ENCODE results near the gene LUZP1. TPM values are rescaled to one million over a fixed set of nuclear protein-coding genes. Genes with fewer than 3 reads are reported as not detected.

LUZP1 gene
- total RNA-seq, 1 donor from 2014 or later = 5.3 TPM

GRCh38 chr1:23120383-23120782 lies 48.3 kb downstream of the LUZP1 start:
- DNase-seq (ENCODE audit: low spot score in 2 of 2) (no peak), FAIRE-seq (no peak)

- FAIRE-seq (no peak), DNase-seq (ENCODE audit: low spot score in 2 of 2) (no peak)
Measured at GRCh38 chr1:23118957-23119792, 49.5 kb downstream of the LUZP1 start.

GRCh38 chr1:23118407-23118806 lies 50.2 kb downstream of the LUZP1 start:
- FAIRE-seq (no peak), DNase-seq (ENCODE audit: low spot score in 2 of 2) (no peak)

DNA sequence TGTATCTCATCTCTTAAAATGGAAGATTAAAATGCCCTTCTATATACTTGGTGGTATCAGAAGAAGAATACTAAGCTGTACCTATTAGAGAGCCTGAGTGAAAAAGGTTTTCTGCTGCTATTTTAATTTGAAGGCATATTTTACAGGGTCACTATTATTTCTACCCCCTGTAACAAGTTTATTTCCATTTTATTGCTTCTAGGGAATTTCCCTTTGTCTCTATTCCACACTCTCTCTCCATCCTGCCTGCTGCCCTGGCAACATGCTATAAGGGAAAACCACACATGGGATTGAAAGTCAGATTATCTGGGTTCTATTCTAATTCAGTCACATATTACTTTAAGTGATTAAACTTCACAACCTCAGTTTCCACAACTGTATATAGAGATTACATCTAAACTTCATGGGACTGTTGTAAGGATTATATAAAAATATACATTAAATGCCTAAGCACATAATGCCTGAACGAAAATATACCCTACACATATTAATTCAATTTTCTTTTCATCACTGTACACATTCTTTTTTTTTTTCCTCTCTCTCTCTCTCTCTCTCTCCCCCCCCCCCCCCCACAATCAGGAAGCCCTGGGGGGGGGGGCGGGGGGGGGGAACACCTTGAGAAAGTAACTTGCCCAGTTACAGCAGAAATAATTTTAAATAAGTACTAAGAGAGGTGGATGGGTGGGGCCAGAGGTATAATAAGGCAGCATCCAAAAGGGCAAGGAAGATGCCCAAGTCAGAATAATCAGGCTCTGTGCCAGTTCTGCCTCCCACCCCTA lies 51.5 kb downstream of the LUZP1 start:
- no peak for DNase-seq (ENCODE audit: low spot score in 2 of 2)
- FAIRE-seq = no peak

- no peak for FAIRE-seq
- DNase-seq (ENCODE audit: low spot score in 2 of 2) = no peak
Measured at GRCh38 chr1:23116216-23116836, 52.3 kb downstream of the LUZP1 start.

- DNase-seq (ENCODE audit: low spot score in 2 of 2) (no peak), FAIRE-seq (no peak)
Measured at GRCh38 chr1:23114424-23115079, 54.1 kb downstream of the LUZP1 start.

GRCh38 chr1:23111600-23112535 lies 56.8 kb downstream of the LUZP1 start:
- no peak for FAIRE-seq
- DNase-seq (ENCODE audit: low spot score in 2 of 2) = no peak

GRCh38 chr1:23110391-23110790 lies 58.3 kb downstream of the LUZP1 start:
- DNase-seq (ENCODE audit: low spot score in 2 of 2) = no peak
- FAIRE-seq = no peak

GRCh38 chr1:23108918-23109533 lies 59.6 kb downstream of the LUZP1 start:
- DNase-seq (ENCODE audit: low spot score in 2 of 2) (no peak), FAIRE-seq (no peak)

- DNase-seq (ENCODE audit: low spot score in 2 of 2) (no peak), FAIRE-seq (no peak)
Measured at GRCh38 chr1:23103001-23103889, 65.4 kb downstream of the LUZP1 start.

DNA sequence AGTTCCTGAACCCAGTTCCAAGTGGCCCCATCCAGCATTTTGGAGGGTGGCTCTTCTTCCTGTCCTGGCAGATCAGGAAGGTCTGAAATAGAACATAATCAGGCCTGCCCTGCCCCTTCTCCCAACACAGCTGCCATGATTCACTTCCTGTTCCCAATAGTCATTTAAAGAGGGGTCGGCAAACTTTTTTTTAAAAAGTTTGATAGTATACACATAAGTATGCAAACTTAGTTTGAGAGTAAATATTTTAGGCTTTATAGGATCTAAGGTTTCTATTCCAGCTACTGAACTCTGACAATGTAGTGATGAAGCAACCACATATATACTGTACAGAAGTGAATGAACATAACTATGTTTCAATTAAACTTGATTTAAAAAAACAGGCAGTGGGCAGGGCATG lies 66.4 kb downstream of the LUZP1 start:
- DNase-seq (ENCODE audit: low spot score in 2 of 2) = no peak
- no peak for FAIRE-seq

GRCh38 chr1:23101887-23102286 lies 66.8 kb downstream of the LUZP1 start:
- DNase-seq (ENCODE audit: low spot score in 2 of 2) (no peak), FAIRE-seq (no peak)

DNA sequence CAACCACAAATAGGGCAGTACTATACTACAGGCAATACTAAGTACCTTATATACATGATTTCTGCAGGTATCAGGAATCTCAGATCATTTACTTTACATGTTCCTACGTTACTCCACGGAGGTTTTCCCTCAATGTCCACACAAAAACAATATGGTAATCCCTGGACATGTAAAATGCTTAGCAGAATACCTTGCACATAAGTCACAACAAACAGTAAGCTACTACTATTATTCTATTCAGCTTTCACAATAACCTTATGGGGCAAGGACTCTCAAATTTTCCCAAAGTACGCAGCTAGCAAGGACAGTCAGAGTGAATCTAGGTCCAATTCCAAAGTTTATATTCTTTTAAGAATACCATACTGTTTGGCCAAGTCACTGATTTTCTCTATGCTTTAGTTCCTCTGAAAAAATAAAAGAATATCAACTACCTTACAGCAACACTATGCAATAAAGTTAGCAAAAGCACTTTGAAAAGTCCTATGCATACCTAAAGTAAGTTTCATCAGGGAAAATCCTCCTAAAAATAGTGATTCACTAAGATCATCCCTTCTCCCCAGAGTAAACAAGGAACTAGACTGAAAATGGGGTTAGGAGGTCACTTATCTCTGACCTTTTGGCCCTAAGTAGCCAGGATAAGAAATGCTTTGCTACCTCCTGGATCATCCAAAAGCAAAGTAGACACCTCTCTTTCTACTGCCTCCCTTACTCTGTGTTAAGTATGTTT lies 67.4 kb downstream of the LUZP1 start:
- FAIRE-seq (no peak), DNase-seq (ENCODE audit: low spot score in 2 of 2) (no peak)

DNA sequence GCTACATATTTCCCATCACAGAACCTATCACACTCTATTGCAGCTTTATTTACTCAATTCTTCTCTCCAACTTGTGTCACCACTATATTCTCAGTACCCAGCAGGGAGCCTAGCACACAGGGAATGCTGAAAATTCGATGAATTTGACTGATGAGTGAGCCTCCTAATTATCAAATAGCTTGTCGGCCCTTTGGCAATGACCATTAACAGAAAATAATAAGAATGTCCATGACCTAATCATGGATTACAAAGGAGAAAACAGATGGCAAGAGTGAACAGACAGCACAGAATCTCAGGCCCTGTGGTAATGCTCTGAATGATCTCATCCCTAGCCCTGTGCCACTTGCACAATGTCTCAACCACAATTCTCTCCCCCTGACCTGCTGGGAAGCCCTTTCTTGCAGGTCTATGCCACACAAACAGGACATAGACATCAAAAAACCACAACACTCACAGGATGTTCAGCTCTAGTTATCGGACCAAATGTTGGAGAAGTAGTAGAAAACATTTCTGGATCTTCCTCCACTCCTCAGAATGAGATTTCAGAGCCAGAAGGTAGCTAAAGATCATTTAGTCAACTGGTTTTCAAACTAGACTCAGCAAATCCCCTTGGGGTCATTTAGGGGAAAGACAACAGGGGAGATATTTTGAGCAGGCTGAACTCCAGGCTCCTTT lies 68.4 kb downstream of the LUZP1 start:
- no peak for DNase-seq (ENCODE audit: low spot score in 2 of 2)

DNA sequence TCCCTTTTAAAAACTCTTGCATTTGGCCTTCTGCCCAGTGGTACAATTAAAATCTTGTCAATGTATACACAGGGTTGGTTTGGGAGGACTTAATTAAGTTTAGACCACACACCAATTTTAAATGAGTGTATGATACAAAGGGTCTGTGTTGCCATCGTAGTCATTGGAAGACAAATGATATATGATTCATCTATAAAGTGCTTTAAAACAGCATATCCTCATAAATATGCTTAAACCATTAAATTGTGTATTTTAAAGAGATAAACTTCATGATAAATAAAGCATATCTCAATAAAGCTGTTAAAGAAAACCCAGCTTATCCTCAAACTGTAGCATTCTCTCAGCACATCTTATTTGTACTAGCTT lies 69.5 kb downstream of the LUZP1 start:
- no peak for DNase-seq (ENCODE audit: low spot score in 2 of 2)
- no peak for FAIRE-seq

More for the DNA sequence above, 68.4 kb downstream of the LUZP1 start:
- no peak for FAIRE-seq

DNA sequence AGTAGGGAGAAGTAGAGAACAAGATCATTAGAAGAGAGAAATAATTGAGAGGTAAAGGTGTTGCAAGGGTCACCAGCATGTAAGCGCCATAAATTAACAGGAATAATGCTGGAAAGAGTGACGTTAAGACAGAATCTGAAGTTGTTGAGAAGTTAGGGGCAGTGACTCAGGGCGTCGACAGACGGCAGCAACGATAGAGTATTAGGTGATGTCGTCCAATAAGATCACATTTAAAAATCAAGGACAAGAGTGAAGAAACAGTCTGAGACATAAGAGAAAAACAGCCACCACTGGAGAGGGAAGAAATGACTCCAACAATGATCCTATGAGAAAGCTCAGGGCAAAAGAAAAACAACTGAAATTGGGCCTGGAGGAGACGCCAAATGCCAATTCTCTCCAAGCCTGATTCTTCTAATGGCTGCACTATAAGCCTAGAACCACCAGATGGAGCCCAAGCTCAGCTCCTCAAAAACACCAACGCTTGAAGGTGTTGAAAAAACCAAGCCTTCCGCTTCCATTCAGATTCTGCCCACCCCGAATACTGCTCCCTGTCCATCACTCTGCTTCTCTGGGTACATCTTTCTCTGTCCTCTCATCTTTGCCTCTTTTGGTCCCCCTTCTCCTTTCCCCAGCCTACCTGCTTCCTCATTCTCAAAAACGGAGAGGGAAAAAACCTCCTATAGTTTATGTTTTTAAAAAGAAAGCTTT lies 70.0 kb downstream of the LUZP1 start:
- FAIRE-seq (no peak), DNase-seq (ENCODE audit: low spot score in 2 of 2) (peak; percentile 38 to 58)
